K562 (cell line): ENCODE results near the gene SLC4A11. TPM values are rescaled to one million over a fixed set of nuclear protein-coding genes. Genes with fewer than 3 reads are reported as not detected.

ENCODE experiments used
- ETS1 ChIP-seq: conservative IDR thresholded peaks from 2 replicates; pipeline ENCODE4 v1.6.1; 2011; ENCODE audit warnings: low read depth, mild to moderate bottlenecking, low read length; ENCODE audit not compliant: control insufficient read depth
- MTA3 ChIP-seq: fragments of 450-650 bp; formaldehyde crosslinking; IDR thresholded peaks from 2 replicates; pipeline ENCODE4 v1.6.1; 2017; ENCODE audit warnings: mild to moderate bottlenecking, borderline replicate concordance
- REST ChIP-seq, 2 experiments: fragments of 450-650 bp; formaldehyde crosslinking in 1 of 2; IDR thresholded peaks; 2 replicates each; pipeline versions ENCODE4 v1.4.0 to v1.6.1; 2014 to 2020; ENCODE audit warnings: mild to moderate bottlenecking in 2 of 2, borderline replicate concordance in 1 of 2, low read depth in 1 of 2
- RHOXF2B ChIP-seq: fragments of 250-450 bp; sonication (Bioruptor Pico); conservative IDR thresholded peaks from 2 replicates; pipeline ENCODE4 v1.5.1; 2021
- ZBTB1 ChIP-seq: sonication (generic); formaldehyde crosslinking; IDR thresholded peaks from 2 replicates; pipeline ENCODE4 v1.8.1; 2023; ENCODE audit warnings: missing genetic modification reagents, low read depth, mild to moderate bottlenecking, borderline replicate concordance
- ZNF224 ChIP-seq: sonication (generic); formaldehyde crosslinking; IDR thresholded peaks from 2 replicates; pipeline ENCODE4 v1.8.0; 2022; ENCODE audit warnings: mild to moderate bottlenecking, missing genetic modification reagents
- ZNF384 ChIP-seq: IDR thresholded peaks from 2 replicates; pipeline ENCODE4 v1.6.1; 2012; ENCODE audit warnings: low read depth, low read length, improper control_type of control experiment
- polyA plus RNA-seq, 8 experiments: library from polyadenylated mRNA; depleted of rRNA in 4 of 8; stranded (reverse) in 5 of 8; unstranded in 3 of 8; fragments of >200 nt; fragmentation: Nextera tagmentation in 2 of 8; fragmentation: Illumina TruSeq in 1 of 8; extraction: Ambion mirVana in 2 of 8; extraction: Trizol in 1 of 8; gene quantifications; 2 replicates each; pipeline versions ENCODE4 v1.2.1 to v1.2.3, GENCODE V29; 2011 to 2014; ENCODE audit warnings: inconsistent platforms in 1 of 8, missing spikeins in 1 of 8
- total RNA-seq, 7 experiments: library from RNA; depleted of rRNA in 6 of 7; stranded (reverse); fragments of >200 nt in 6 of 7; fragmentation: Illumina TruSeq in 2 of 7; extraction: Trizol in 2 of 7; gene quantifications; 2 replicates each; pipeline versions ENCODE4 v1.2.1 to v1.2.3, GENCODE V29; 2011 to 2021; ENCODE audit warnings: low replicate concordance in 1 of 7
- TF ChIP-seq, protein P1 (sequence below): sonication (generic); formaldehyde crosslinking; IDR thresholded peaks from 2 replicates; pipeline ENCODE4 v1.8.0; 2022; ENCODE audit warnings: mild to moderate bottlenecking, missing genetic modification reagents
- TF ChIP-seq, protein P2 (sequence below): fragments of 250-450 bp; sonication (Bioruptor Pico); IDR thresholded peaks from 2 replicates; pipeline ENCODE4 v1.5.0; 2021

SLC4A11 gene
- total and polyA plus RNA-seq, 9 of the 15 experiments (the other 6 are each of a cell fraction or from before 2014, with no cell fraction given), result 0.10 to 2.0 (median 0.20) TPM

DNA sequence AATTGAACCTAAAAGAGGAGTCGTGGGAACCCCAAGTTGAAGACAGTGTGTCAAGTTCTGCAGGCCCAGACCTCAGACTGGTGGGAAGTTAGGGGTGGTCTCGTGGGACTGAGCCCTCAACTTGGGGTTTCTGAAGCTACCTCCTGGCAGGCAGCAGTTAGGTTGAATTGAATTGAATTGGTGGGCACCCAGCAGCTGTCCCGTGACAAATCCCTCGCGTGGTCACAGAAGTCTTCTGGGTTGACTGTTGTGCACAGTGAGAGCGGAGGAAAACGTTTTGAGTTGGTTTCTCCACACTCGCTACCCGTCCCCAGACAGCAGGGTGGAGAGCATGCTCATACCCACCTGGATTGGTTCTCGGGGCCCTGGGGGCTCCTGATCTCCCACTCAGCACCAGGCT lies 12.9 kb downstream of the SLC4A11 start (continued):
- TF ChIP-seq, protein P1, sequence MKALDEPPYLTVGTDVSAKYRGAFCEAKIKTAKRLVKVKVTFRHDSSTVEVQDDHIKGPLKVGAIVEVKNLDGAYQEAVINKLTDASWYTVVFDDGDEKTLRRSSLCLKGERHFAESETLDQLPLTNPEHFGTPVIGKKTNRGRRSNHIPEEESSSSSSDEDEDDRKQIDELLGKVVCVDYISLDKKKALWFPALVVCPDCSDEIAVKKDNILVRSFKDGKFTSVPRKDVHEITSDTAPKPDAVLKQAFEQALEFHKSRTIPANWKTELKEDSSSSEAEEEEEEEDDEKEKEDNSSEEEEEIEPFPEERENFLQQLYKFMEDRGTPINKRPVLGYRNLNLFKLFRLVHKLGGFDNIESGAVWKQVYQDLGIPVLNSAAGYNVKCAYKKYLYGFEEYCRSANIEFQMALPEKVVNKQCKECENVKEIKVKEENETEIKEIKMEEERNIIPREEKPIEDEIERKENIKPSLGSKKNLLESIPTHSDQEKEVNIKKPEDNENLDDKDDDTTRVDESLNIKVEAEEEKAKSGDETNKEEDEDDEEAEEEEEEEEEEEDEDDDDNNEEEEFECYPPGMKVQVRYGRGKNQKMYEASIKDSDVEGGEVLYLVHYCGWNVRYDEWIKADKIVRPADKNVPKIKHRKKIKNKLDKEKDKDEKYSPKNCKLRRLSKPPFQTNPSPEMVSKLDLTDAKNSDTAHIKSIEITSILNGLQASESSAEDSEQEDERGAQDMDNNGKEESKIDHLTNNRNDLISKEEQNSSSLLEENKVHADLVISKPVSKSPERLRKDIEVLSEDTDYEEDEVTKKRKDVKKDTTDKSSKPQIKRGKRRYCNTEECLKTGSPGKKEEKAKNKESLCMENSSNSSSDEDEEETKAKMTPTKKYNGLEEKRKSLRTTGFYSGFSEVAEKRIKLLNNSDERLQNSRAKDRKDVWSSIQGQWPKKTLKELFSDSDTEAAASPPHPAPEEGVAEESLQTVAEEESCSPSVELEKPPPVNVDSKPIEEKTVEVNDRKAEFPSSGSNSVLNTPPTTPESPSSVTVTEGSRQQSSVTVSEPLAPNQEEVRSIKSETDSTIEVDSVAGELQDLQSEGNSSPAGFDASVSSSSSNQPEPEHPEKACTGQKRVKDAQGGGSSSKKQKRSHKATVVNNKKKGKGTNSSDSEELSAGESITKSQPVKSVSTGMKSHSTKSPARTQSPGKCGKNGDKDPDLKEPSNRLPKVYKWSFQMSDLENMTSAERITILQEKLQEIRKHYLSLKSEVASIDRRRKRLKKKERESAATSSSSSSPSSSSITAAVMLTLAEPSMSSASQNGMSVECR (CRISPR knock-in tag), result no peak
- TF ChIP-seq ETS1, result no peak
- TF ChIP-seq ZNF224 (CRISPR knock-in tag), result no peak
- TF ChIP-seq ZNF384, result no peak
- TF ChIP-seq MTA3, result no peak
- TF ChIP-seq REST (IDR thresholded peaks at IDR 0.05; ENCODE audit: borderline replicate concordance), result no peak
- no peak for TF ChIP-seq REST (CRISPR knock-in tag; IDR thresholded peaks at IDR 0.05; ENCODE audit: low read depth)
- TF ChIP-seq ZBTB1 (CRISPR knock-in tag), result no peak
- TF ChIP-seq RHOXF2B, result no peak
- TF ChIP-seq, protein P2, sequence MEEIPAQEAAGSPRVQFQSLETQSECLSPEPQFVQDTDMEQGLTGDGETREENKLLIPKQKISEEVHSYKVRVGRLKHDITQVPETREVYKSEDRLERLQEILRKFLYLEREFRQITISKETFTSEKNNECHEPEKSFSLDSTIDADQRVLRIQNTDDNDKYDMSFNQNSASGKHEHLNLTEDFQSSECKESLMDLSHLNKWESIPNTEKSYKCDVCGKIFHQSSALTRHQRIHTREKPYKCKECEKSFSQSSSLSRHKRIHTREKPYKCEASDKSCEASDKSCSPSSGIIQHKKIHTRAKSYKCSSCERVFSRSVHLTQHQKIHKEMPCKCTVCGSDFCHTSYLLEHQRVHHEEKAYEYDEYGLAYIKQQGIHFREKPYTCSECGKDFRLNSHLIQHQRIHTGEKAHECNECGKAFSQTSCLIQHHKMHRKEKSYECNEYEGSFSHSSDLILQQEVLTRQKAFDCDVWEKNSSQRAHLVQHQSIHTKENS (CRISPR knock-in tag), result no peak
